Neutrophil (primary cell): ENCODE measurements around the gene KCNE5.

Experiments
- H3K27ac ChIP-seq: fragments of 200-600 bp; sonication (generic); 2 replicates; pipeline ENCODE4 v1.5.1; 2016; ENCODE audit warnings: mild to moderate bottlenecking, moderate library complexity
- H3K27me3 ChIP-seq: fragments of 200-600 bp; sonication (generic); 2 replicates; pipeline ENCODE4 v1.6.0; 2016; ENCODE audit warnings: mild to moderate bottlenecking
- H3K36me3 ChIP-seq: fragments of 200-600 bp; sonication (generic); 2 replicates; pipeline ENCODE4 v1.5.1; 2017
- H3K4me1 ChIP-seq, 2 experiments: fragments of 200-600 bp in 1 of 2; sonication (generic) in 1 of 2; 1 replicate in 1 of 2; 2 replicates in 1 of 2; pipeline versions ENCODE4 v1.5.1 to v1.6.1; 2013 to 2016; ENCODE audit warnings: low read depth in 1 of 2, low read length in 1 of 2, mild to moderate bottlenecking in 1 of 2, moderate library complexity in 1 of 2; ENCODE audit not compliant: control insufficient read depth in 1 of 2, insufficient read depth in 1 of 2
- H3K4me3 ChIP-seq, 2 experiments: fragments of 200-600 bp in 1 of 2; sonication (generic) in 1 of 2; 1 replicate in 1 of 2; 2 replicates in 1 of 2; pipeline ENCODE4 v1.5.1; 2013 to 2016; ENCODE audit warnings: low read depth in 1 of 2, low read length in 1 of 2, mild to moderate bottlenecking in 1 of 2, moderate library complexity in 1 of 2
- H3K9me3 ChIP-seq: fragments of 200-600 bp; sonication (generic); 2 replicates; pipeline ENCODE4 v1.5.1; 2016
- TF ChIP-seq, protein P1 (sequence below): fragments of 200-600 bp; sonication (generic); IDR thresholded peaks from 2 replicates; pipeline ENCODE4 v1.5.1; 2016; ENCODE audit warnings: antibody characterized with exemption

The KCNE5 gene

DNA sequence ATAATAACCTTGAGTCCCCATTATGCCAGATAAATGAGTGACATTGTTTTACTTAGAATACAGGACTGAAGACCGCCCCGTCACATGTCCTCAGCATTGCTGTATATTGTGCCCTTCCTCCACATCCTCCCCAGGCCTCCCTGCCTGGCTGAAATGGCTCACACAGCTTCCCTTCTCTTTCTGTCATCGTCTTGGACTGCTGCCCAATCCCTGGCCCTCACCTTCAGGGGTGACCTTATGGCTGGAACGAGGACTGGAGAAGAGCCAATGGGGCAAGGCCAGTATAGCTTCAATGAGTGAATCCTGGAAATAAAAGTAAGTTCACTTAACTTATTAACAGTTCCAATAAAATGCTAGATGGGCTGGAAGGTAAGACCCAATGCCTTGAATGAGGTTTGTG is 2.7 kb downstream of the KCNE5 start:
- Histone ChIP-seq H3K4me3 (no peak overlapping the region), H3K36me3 (no peaks in the 10 kb centered on the region)

DNA sequence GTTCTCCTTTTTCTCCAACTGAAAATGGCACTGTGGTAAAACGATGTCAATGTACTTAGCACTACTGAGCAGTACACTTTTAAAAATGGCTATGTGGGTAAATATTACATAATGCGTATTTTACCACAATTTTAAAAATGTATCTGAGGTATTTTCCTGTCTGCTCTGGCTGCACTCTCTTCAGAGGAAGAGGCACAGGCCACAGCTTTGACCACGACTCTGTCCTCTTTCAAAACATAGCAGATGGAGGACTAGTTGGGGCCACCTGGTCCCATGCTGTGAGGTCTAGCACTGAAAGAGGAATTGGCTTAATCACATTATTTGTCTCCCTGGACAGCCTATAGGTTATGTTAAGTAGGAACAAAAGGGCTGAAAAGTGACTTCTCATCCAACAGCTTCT is 5.2 kb downstream of the KCNE5 start:
- Histone ChIP-seq H3K9me3 (no peaks in the 10 kb centered on the region), H3K27ac (no peak overlapping the region), H3K27me3 (no peaks in the 10 kb centered on the region), H3K4me1 (peaks cover 7 to 13% of the 10 kb centered on the region in 2 experiments), H3K4me3 (no peak overlapping the region), H3K36me3 (no peaks in the 10 kb centered on the region)
- TF ChIP-seq, protein P1, sequence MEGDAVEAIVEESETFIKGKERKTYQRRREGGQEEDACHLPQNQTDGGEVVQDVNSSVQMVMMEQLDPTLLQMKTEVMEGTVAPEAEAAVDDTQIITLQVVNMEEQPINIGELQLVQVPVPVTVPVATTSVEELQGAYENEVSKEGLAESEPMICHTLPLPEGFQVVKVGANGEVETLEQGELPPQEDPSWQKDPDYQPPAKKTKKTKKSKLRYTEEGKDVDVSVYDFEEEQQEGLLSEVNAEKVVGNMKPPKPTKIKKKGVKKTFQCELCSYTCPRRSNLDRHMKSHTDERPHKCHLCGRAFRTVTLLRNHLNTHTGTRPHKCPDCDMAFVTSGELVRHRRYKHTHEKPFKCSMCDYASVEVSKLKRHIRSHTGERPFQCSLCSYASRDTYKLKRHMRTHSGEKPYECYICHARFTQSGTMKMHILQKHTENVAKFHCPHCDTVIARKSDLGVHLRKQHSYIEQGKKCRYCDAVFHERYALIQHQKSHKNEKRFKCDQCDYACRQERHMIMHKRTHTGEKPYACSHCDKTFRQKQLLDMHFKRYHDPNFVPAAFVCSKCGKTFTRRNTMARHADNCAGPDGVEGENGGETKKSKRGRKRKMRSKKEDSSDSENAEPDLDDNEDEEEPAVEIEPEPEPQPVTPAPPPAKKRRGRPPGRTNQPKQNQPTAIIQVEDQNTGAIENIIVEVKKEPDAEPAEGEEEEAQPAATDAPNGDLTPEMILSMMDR: no peak

More for the DNA sequence above, 2.7 kb downstream of the KCNE5 start:
- Histone ChIP-seq H3K4me1 (peaks cover 7 to 18% of the 10 kb centered on the region in 2 experiments), H3K27me3 (no peaks in the 10 kb centered on the region), H3K27ac (no peak overlapping the region), H3K9me3 (no peaks in the 10 kb centered on the region)
- TF ChIP-seq, protein P1: no peak

DNA sequence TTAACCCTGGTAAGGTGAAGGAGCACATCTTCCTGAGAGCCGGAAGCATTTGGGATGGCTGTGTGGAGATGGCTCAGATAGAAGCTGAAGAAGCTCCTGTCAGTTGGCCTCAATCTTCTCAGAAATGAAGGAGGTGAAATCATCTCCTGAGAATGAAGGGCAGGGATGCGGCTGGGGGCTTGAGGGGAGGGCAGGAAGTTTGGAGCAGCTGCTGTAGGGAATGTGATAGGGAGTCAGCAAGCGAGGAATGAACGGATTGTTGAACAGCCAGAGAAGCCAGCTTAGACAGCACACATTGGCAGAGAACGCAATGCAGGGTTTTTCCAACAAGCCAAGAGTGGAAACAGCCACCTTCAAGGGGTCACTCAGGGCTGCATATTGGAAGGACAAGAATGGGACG is 10.0 kb downstream of the KCNE5 start:
- peaks cover 6 to 8% of the 10 kb centered on the region in 2 experiments for H3K4me1 ChIP-seq
- no peaks in the 10 kb centered on the region for H3K9me3 ChIP-seq
- TF ChIP-seq, protein P1: no peak
- no peaks in the 10 kb centered on the region for H3K36me3 ChIP-seq
- no peak overlapping the region for H3K4me3 ChIP-seq
- no peaks in the 10 kb centered on the region for H3K27me3 ChIP-seq
- H3K27ac ChIP-seq: no peak overlapping the region

DNA sequence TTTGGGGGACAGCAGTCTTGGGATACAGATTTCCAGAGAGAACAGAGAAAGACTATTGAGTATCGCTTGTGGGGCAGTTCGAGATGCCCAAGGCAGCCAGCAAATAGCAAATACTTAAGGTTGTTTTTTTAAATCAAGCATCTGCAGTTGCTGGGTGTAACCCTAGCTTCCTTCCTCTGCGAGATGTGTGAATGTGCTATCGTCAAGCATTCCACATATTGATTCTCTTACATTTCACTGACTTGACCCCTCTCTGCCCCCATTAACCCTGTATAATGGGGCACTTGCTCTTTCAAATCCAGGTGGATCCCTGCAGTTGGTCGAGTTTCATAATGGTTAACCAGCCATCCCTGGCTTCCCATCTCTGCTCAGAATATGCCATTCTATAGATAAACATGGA is 23.5 kb downstream of the KCNE5 start:
- no peak overlapping the region for H3K27ac ChIP-seq
- no peaks in the 10 kb centered on the region for H3K27me3 ChIP-seq
- no peaks in the 10 kb centered on the region for H3K9me3 ChIP-seq
- TF ChIP-seq, protein P1: no peak
- H3K4me3 ChIP-seq: no peak overlapping the region
- H3K36me3 ChIP-seq: no peaks in the 10 kb centered on the region
- no peaks in the 10 kb centered on the region for H3K4me1 ChIP-seq

DNA sequence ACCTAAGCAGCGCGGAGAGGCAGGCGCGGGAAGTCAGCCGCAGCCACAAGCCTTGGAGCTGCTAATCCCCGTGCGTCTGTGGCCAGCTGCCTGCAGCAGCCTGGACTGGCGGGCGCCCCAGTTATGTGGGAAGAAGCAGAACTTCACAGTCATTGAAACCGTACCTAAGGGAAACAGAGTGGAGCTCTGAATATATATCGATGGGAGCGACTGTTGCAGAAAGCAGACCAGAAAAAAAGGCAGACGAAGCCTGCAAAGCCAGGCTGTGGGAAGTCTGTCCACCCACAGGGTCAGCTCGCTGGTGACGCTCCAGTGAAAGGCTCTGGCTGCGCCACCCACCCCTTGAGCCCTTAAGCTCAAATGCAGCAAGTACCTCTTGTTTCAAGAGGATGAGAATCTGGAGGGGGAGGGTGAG is 24.7 kb downstream of the KCNE5 start:
- Histone ChIP-seq H3K4me1 (no peaks in the 10 kb centered on the region), H3K9me3 (no peaks in the 10 kb centered on the region), H3K27me3 (no peaks in the 10 kb centered on the region), H3K27ac (no peak overlapping the region), H3K36me3 (no peaks in the 10 kb centered on the region), H3K4me3 (no peak overlapping the region)
- TF ChIP-seq, protein P1: no peak

DNA sequence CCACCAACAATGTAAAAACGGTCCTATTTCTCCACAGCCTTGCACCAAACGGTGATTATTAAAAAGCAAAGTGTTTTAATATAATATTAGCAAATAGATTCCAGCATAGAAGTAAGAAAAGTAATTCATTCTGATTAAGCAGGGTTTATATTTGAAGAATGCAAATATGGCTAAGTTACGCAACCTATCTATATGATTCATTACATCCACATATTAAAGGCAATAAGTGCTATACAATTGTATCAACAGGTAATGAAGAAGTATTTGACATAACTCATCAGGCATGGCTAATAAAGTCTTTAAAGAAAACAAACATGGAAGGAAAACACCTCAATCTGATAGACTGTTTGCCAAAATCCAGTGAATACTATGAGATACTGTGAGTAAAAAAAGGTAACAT is 29.0 kb downstream of the KCNE5 start:
- H3K4me3 ChIP-seq: no peak overlapping the region
- no peaks in the 10 kb centered on the region for H3K36me3 ChIP-seq
- H3K4me1 ChIP-seq: no peaks in the 10 kb centered on the region
- H3K9me3 ChIP-seq: no peaks in the 10 kb centered on the region
- H3K27me3 ChIP-seq: no peaks in the 10 kb centered on the region
- no peak overlapping the region for H3K27ac ChIP-seq
- TF ChIP-seq, protein P1: no peak
